HEK293 (cell line): ENCODE data around the gene RPL10A.
A peak's percentile ranks its signal among the peaks of the same experiment; 100 is the strongest.

ENCODE experiments used
- KLF9 ChIP-seq: fragments of 450-650 bp; formaldehyde crosslinking; IDR thresholded peaks from 2 replicates; pipeline ENCODE4 v1.5.1; 2016; ENCODE audit warnings: missing biosample characterization, missing genetic modification characterization, low read depth
- ZFP41 ChIP-seq: fragments of 450-650 bp; formaldehyde crosslinking; IDR thresholded peaks from 2 replicates; pipeline ENCODE4 v1.5.1; 2016; ENCODE audit warnings: missing biosample characterization, missing genetic modification characterization, borderline replicate concordance
- ZNF10 ChIP-seq: fragments of 450-650 bp; formaldehyde crosslinking; IDR thresholded peaks from 2 replicates; pipeline ENCODE4 v1.5.1; 2017; ENCODE audit warnings: missing biosample characterization, missing genetic modification characterization
- TF ChIP-seq, protein P1 (sequence below): fragments of 450-650 bp; formaldehyde crosslinking; IDR thresholded peaks from 2 replicates; pipeline ENCODE4 v1.5.1; 2016; ENCODE audit warnings: missing biosample characterization, missing genetic modification characterization
- TF ChIP-seq, protein P2 (sequence below): sonication (generic); formaldehyde crosslinking; IDR thresholded peaks from 2 replicates; pipeline ENCODE4 v1.8.1; 2022; ENCODE audit warnings: mild to moderate bottlenecking, moderate library complexity, missing genetic modification reagents

DNA sequence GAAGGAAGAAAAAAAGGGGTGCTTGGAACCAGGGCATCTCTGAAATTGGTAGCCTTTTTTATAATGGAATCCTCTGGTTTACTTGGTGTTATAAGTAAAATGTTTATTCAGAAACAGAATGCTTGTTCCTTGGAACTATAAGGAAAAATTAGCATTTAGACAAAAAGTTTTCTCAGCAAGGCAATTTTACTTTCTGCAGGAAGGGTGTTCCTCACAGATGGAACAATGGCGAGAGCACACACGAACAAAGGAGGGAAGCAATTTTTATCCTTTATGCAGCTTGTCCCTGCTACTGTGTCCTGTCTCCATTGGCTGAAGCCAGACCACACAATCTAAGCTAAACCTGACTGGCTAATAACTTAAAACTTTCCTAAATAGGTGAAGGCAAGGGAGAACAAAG is 38.7 kb upstream of the RPL10A start:
- TF ChIP-seq ZFP41 (tag by site-specific recombination): no peak
- TF ChIP-seq, protein P1, sequence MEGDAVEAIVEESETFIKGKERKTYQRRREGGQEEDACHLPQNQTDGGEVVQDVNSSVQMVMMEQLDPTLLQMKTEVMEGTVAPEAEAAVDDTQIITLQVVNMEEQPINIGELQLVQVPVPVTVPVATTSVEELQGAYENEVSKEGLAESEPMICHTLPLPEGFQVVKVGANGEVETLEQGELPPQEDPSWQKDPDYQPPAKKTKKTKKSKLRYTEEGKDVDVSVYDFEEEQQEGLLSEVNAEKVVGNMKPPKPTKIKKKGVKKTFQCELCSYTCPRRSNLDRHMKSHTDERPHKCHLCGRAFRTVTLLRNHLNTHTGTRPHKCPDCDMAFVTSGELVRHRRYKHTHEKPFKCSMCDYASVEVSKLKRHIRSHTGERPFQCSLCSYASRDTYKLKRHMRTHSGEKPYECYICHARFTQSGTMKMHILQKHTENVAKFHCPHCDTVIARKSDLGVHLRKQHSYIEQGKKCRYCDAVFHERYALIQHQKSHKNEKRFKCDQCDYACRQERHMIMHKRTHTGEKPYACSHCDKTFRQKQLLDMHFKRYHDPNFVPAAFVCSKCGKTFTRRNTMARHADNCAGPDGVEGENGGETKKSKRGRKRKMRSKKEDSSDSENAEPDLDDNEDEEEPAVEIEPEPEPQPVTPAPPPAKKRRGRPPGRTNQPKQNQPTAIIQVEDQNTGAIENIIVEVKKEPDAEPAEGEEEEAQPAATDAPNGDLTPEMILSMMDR (tag by site-specific recombination): no peak
- 0 out of 2 replicates have a peak, but pooled peaks have one; percentile 49 for TF ChIP-seq ZNF10
- TF ChIP-seq, protein P2, sequence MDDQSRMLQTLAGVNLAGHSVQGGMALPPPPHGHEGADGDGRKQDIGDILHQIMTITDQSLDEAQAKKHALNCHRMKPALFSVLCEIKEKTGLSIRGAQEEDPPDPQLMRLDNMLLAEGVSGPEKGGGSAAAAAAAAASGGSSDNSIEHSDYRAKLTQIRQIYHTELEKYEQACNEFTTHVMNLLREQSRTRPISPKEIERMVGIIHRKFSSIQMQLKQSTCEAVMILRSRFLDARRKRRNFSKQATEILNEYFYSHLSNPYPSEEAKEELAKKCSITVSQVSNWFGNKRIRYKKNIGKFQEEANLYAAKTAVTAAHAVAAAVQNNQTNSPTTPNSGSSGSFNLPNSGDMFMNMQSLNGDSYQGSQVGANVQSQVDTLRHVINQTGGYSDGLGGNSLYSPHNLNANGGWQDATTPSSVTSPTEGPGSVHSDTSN (CRISPR knock-in tag): no peak
- TF ChIP-seq KLF9 (tag by site-specific recombination): no peak
